HCT116 (cell line): ENCODE data around the gene NAT9. TPM values are rescaled to one million over a fixed set of nuclear protein-coding genes. Genes with fewer than 3 reads are reported as not detected.

Experiments used
- ATAC-seq: fragments of 200-7000 bp; cut with Tn5 transposase; 2 replicates; pipeline ENCODE4 v1.9.1; 2020; ENCODE audit warnings: mild to moderate bottlenecking, moderate library complexity
- BruUV-seq: library from RNA; stranded (reverse); fragments of 400-500 nt; replicated peaks from 2 replicates; lab custom pipeline; 2021; lab: Mats Ljungman, UMichigan
- CTCF ChIA-PET: fragments of 300-600 bp; sonication (Branson Sonifier 250); formaldehyde crosslinking; loops from one replicate; lab custom pipeline; 2021; ENCODE audit warnings: antibody characterized with exemption; lab: Charles Lee
- POLR2A ChIA-PET: fragments of 300-600, 350-600 bp; sonication (Branson Sonifier 250); formaldehyde crosslinking; loops from one replicate; lab custom pipeline; 2021; ENCODE audit warnings: antibody characterized with exemption; lab: Charles Lee
- RAD21 ChIA-PET, 2 experiments: fragments of 300-600 bp; sonication (Branson Sonifier 250); formaldehyde crosslinking; loops; one replicate each; lab custom pipeline; 2023; ENCODE audit warnings: low total read pairs in 2 of 2; ENCODE audit not compliant: uncharacterized antibody in 2 of 2, unreplicated experiment in 2 of 2, low non-redundant PET in 1 of 2; lab: Charles Lee
- DNase-seq: peaks from one replicate; pipeline ENCODE4 v3.0.0-alpha.2; 2010; ENCODE audit warnings: low read depth, low spot score
- H2AFZ ChIP-seq: fragments of 200-600 bp; shearing (Covaris generic), sonication (generic); 2 replicates; pipeline ENCODE4 v1.6.1; 2017; ENCODE audit warnings: low read depth, mixed run types, mixed read lengths, antibody characterized with exemption, low read length; ENCODE audit not compliant: poor library complexity, severe bottlenecking
- H3K27ac ChIP-seq: 2 replicates; pipeline ENCODE4 v1.5.1; 2012; ENCODE audit warnings: low read depth, low read length
- H3K27me3 ChIP-seq: fragments of 200-600 bp; sonication (generic); 2 replicates; pipeline ENCODE4 v1.6.1; 2016; ENCODE audit warnings: mixed run types, low read length, mixed read lengths; ENCODE audit not compliant: insufficient read depth
- H3K36me3 ChIP-seq, 2 experiments: fragments of 200-500 bp in 1 of 2; fragments of 200-600 bp in 1 of 2; sonication (Bioruptor generic) in 1 of 2; sonication (generic) in 1 of 2; 2 replicates each; pipeline versions ENCODE4 v1.5.1 to v1.6.1; 2014 to 2016; ENCODE audit warnings: low read length in 2 of 2, inconsistent platforms in 1 of 2, mixed read lengths in 1 of 2, mixed run types in 1 of 2; ENCODE audit not compliant: insufficient read depth in 2 of 2, control insufficient read depth in 1 of 2
- H3K4me1 ChIP-seq, 2 experiments: fragments of 200-600 bp in 1 of 2; sonication (generic) in 1 of 2; 2 replicates each; pipeline versions ENCODE4 v1.5.1 to v1.6.1; 2012 to 2017; ENCODE audit warnings: low read length in 2 of 2, inconsistent platforms in 1 of 2, mild to moderate bottlenecking in 1 of 2, mixed read lengths in 1 of 2, mixed run types in 1 of 2, moderate library complexity in 1 of 2; ENCODE audit not compliant: insufficient read depth in 2 of 2, control insufficient read depth in 1 of 2
- H3K4me2 ChIP-seq: fragments of 200-600 bp; sonication (generic); 2 replicates; pipeline ENCODE4 v1.6.1; 2017; ENCODE audit warnings: mixed run types, low read length, mixed read lengths
- H3K4me3 ChIP-seq, 2 experiments: fragments of 200-600 bp in 1 of 2; sonication (generic) in 1 of 2; replicated peaks in 1 of 2; 2 replicates each; pipeline ENCODE4 v1.5.1; 2011 to 2016; ENCODE audit warnings: low read length in 2 of 2, control low read depth in 1 of 2, low read depth in 1 of 2, mild to moderate bottlenecking in 1 of 2, mixed read lengths in 1 of 2, mixed run types in 1 of 2
- H3K79me2 ChIP-seq: fragments of 200-600 bp; sonication (generic); 2 replicates; pipeline ENCODE4 v1.6.1; 2017; ENCODE audit warnings: mild to moderate bottlenecking, mixed run types, low read length, moderate library complexity, mixed read lengths; ENCODE audit not compliant: insufficient read depth
- H3K9ac ChIP-seq: fragments of 200-600 bp; sonication (generic); 2 replicates; pipeline ENCODE4 v1.6.1; 2016; ENCODE audit warnings: low read length, mixed read lengths
- H3K9me2 ChIP-seq: fragments of 200-600 bp; sonication (generic), shearing (Covaris generic); 2 replicates; pipeline ENCODE4 v1.6.1; 2017; ENCODE audit warnings: mixed run types, mild to moderate bottlenecking, moderate library complexity; ENCODE audit not compliant: insufficient read depth
- H3K9me3 ChIP-seq, 2 experiments: fragments of 200-500 bp in 1 of 2; fragments of 200-600 bp in 1 of 2; sonication (Bioruptor generic) in 1 of 2; sonication (generic) in 1 of 2; 2 replicates each; pipeline ENCODE4 v1.6.1; 2014 to 2017; ENCODE audit warnings: low read length in 2 of 2, mixed read lengths in 2 of 2, inconsistent platforms in 1 of 2, low read depth in 1 of 2, mild to moderate bottlenecking in 1 of 2, mixed run types in 1 of 2, moderate library complexity in 1 of 2; ENCODE audit not compliant: control insufficient read depth in 1 of 2, insufficient read depth in 1 of 2
- H4K20me1 ChIP-seq: fragments of 200-600 bp; sonication (generic), shearing (Covaris generic); 2 replicates; pipeline ENCODE4 v1.6.1; 2017; ENCODE audit warnings: mixed run types, mild to moderate bottlenecking, moderate library complexity; ENCODE audit not compliant: insufficient read depth
- CTCF ChIP-seq, 3 experiments: fragments of 200-600 bp in 1 of 3; sonication (generic) in 1 of 3; IDR thresholded peaks in 2 of 3; conservative IDR thresholded peaks in 1 of 3; 2 replicates each; pipeline ENCODE4 v1.5.1; 2012 to 2017; ENCODE audit warnings: low read depth in 2 of 3, low read length in 2 of 3, antibody characterized with exemption in 1 of 3, borderline replicate concordance in 1 of 3, control low read depth in 1 of 3, mild to moderate bottlenecking in 1 of 3, mixed read lengths in 1 of 3, mixed run types in 1 of 3, moderate library complexity in 1 of 3; ENCODE audit not compliant: insufficient read depth in 1 of 3
- EGR1 ChIP-seq: IDR thresholded peaks from 2 replicates; pipeline ENCODE4 v1.6.1; 2012; ENCODE audit warnings: low read depth
- ELF1 ChIP-seq: IDR thresholded peaks from 2 replicates; pipeline ENCODE4 v1.6.1; 2012; ENCODE audit warnings: low read depth, borderline replicate concordance
- EZH2 ChIP-seq: fragments of 200-600 bp; sonication (generic); IDR thresholded peaks from 2 replicates; pipeline ENCODE4 v1.6.1; 2017; ENCODE audit warnings: antibody characterized with exemption, mixed run types
- EZH2phosphoT487 ChIP-seq: fragments of 200-600 bp; IDR thresholded peaks from 2 replicates; pipeline ENCODE4 v1.6.1; 2018; ENCODE audit warnings: antibody characterized with exemption, borderline replicate concordance
- MAX ChIP-seq: IDR thresholded peaks from 2 replicates; pipeline ENCODE4 v1.6.1; 2012
- POLR2AphosphoS5 ChIP-seq: IDR thresholded peaks from 2 replicates; pipeline ENCODE4 v1.6.1; 2011; ENCODE audit warnings: mild to moderate bottlenecking, low read depth, low read length, moderate library complexity
- RAD21 ChIP-seq: IDR thresholded peaks from 2 replicates; pipeline ENCODE4 v1.6.1; 2012; ENCODE audit warnings: low read depth, mild to moderate bottlenecking
- REST ChIP-seq: IDR thresholded peaks from 2 replicates; pipeline ENCODE4 v1.6.1; 2012; ENCODE audit warnings: low read depth
- SIN3A ChIP-seq: IDR thresholded peaks from 2 replicates; pipeline ENCODE4 v1.6.1; 2012; ENCODE audit warnings: low read depth
- SP1 ChIP-seq: IDR thresholded peaks from 2 replicates; pipeline ENCODE4 v1.6.1; 2012; ENCODE audit warnings: low read depth
- YY1 ChIP-seq: IDR thresholded peaks from 2 replicates; pipeline ENCODE4 v1.6.1; 2011; ENCODE audit warnings: low read length, low read depth, moderate library complexity, mild to moderate bottlenecking; ENCODE audit not compliant: insufficient replicate concordance; ENCODE audit errors: extremely low read depth
- ZBTB33 ChIP-seq: IDR thresholded peaks from 2 replicates; pipeline ENCODE4 v1.6.1; 2011; ENCODE audit warnings: mild to moderate bottlenecking, low read length, moderate library complexity; ENCODE audit not compliant: insufficient replicate concordance; ENCODE audit errors: extremely low read depth
- ZFX ChIP-seq: fragments of 450-650 bp; IDR thresholded peaks from 2 replicates; pipeline ENCODE4 v1.6.1; 2017
- ZNF274 ChIP-seq: fragments of 200-500 bp; sonication (Bioruptor generic); IDR thresholded peaks from 2 replicates; pipeline ENCODE4 v1.6.1; 2014; ENCODE audit warnings: mild to moderate bottlenecking, low read depth, low read length, inconsistent platforms
- intact Hi-C: fragments of 100-400 bp; cut with micrococcal nuclease; formaldehyde crosslinking; loops from 2 replicates; pipeline ENCODE4 v1.10.0; 2022
- total RNA-seq: library from RNA; stranded (reverse); gene quantifications from one replicate; pipeline ENCODE4 v1.2.1, GENCODE V29; 2021; ENCODE audit not compliant: unreplicated experiment

NAT9 gene
- total RNA-seq, 1 experiment from 2014 or later: 88.7 TPM

GRCh38 chr17:74759243-74759801 lies 16.8 kb downstream of the NAT9 start:
- no peak overlapping the region for H3K4me3 ChIP-seq
- peak overlapping the region; percentile 3; the same call in 1 of the 2 replicates for H3K9ac ChIP-seq
- peak overlapping the region; percentile 85 for H3K4me2 ChIP-seq
- DNase-seq: no peak
- ChIA-PET CTCF (interaction anchor here (0.8 to 4.1 kb wide), 4 partner anchors 10 to 22 kb away, joined by 3 to 20 read pairs (median 5); no protein-coding TSS in a partner anchor), RAD21 (no interaction called here), POLR2A (interaction anchor here (1.1 to 3.9 kb wide), 5 partner anchors 10 to 17 kb away, joined by 3 to 18 read pairs (median 5); partner anchors contain the start of gene NAT9)
- BruUV-seq: no TSS peak
- no peaks in the 10 kb centered on the region for H3K9me2 ChIP-seq
- intact Hi-C loops: no loop called here
- H3K27ac ChIP-seq: peak overlapping the region; percentile 63; the same call in 1 of the 2 replicates
- H2AFZ ChIP-seq: no peak overlapping the region
- TF ChIP-seq ZNF274 (no peak), MAX (no peak), EGR1 (no peak), RAD21 (no peak), SIN3A (no peak), REST (no peak), ELF1 (no peak), EZH2 (no peak), ZFX (no peak), ZBTB33 (no peak), CTCF (IDR thresholded peaks at IDR 0.05 in 2 of 3, conservative IDR thresholded peaks at IDR 0.05 in 1 of 3; ENCODE audit: borderline replicate concordance in 1 of 3, insufficient read depth in 1 of 3, low read depth in 2 of 3, low read length in 2 of 3) (no peak), EZH2phosphoT487 (no peak), SP1 (no peak), POLR2AphosphoS5 (no peak), YY1 (no peak)
- H3K27me3 ChIP-seq: no peaks in the 10 kb centered on the region
- no peaks in the 10 kb centered on the region; the same call in 1 of the 2 replicates for H4K20me1 ChIP-seq
- peaks cover 68% of the 10 kb centered on the region for H3K79me2 ChIP-seq
- H3K4me1 ChIP-seq: peaks cover 46 to 54% of the 10 kb centered on the region in 2 experiments
- no peaks in the 10 kb centered on the region for H3K36me3 ChIP-seq
- ATAC-seq: peak; percentile 1; the same call in 1 of the 2 replicates
- H3K9me3 ChIP-seq: no peaks in the 10 kb centered on the region
